Glutamatergic neuron (in vitro differentiated cells): ENCODE measurements around the gene KCTD11. TPM values are rescaled to one million over a fixed set of nuclear protein-coding genes. Genes with fewer than 3 reads are reported as not detected.
A peak's percentile ranks its signal among the peaks of the same experiment; 100 is the strongest.

Experiments used
- DNase-seq: peaks from one replicate; pipeline ENCODE4 v3.0.0; 2022
- H3K27ac Mint-ChIP-seq: one replicate; pipeline ENCODE4 v1.8.0; 2020; ENCODE audit warnings: mild to moderate bottlenecking, mixed read lengths, inconsistent platforms; ENCODE audit not compliant: unreplicated experiment
- H3K27me3 Mint-ChIP-seq: one replicate; pipeline ENCODE4 v1.8.0; 2020; ENCODE audit warnings: mild to moderate bottlenecking, moderate library complexity, mixed read lengths, inconsistent platforms; ENCODE audit not compliant: unreplicated experiment
- H3K36me3 Mint-ChIP-seq: one replicate; pipeline ENCODE4 v1.8.0; 2020; ENCODE audit warnings: mild to moderate bottlenecking, mixed read lengths, inconsistent platforms; ENCODE audit not compliant: unreplicated experiment
- H3K4me1 Mint-ChIP-seq: one replicate; pipeline ENCODE4 v1.8.0; 2020; ENCODE audit warnings: mild to moderate bottlenecking, low read depth, mixed read lengths, inconsistent platforms; ENCODE audit not compliant: unreplicated experiment
- H3K4me3 Mint-ChIP-seq: one replicate; pipeline ENCODE4 v1.8.0; 2020; ENCODE audit warnings: mild to moderate bottlenecking, mixed read lengths, inconsistent platforms; ENCODE audit not compliant: unreplicated experiment
- H3K9me3 Mint-ChIP-seq: one replicate; pipeline ENCODE4 v1.8.0; 2020; ENCODE audit warnings: mild to moderate bottlenecking, moderate library complexity, mixed read lengths, inconsistent platforms; ENCODE audit not compliant: unreplicated experiment
- CTCF ChIP-seq: fragments of 200-600 bp; sonication (generic); IDR thresholded peaks from one replicate; pipeline ENCODE4 v1.5.0; 2021; ENCODE audit not compliant: partially characterized antibody, unreplicated experiment
- total RNA-seq: library from RNA; stranded (reverse); fragmentation: NEBNext Ultra II Directional; extraction: Animal tissue kit (Norgen Biotek cat#: 25700); gene quantifications from one replicate; pipeline ENCODE4 v1.2.1, GENCODE V29; 2021; ENCODE audit not compliant: unreplicated experiment

KCTD11 gene
- total RNA-seq, 1 donor from 2014 or later, result 2.2 TPM

GRCh38 chr17:7327501-7327900, 24.5 kb upstream of the KCTD11 start:
- Mint-ChIP-seq H3K27me3 (peaks cover 2% of the 10 kb centered on the region), H3K4me3 (peak overlapping the region; percentile 34), H3K9me3 (peaks cover 5% of the 10 kb centered on the region), H3K36me3 (no peaks in the 10 kb centered on the region), H3K27ac (no peak overlapping the region), H3K4me1 (peaks cover 8% of the 10 kb centered on the region)
- TF ChIP-seq CTCF, result no peak
- no peak for DNase-seq

GRCh38 chr17:7328009-7328408, 24.0 kb upstream of the KCTD11 start:
- Mint-ChIP-seq H3K4me1 (peaks cover 8% of the 10 kb centered on the region), H3K27me3 (peaks cover 2% of the 10 kb centered on the region), H3K27ac (peak overlapping the region; percentile 1), H3K4me3 (peak overlapping the region; percentile 97), H3K36me3 (no peaks in the 10 kb centered on the region), H3K9me3 (peaks cover 5% of the 10 kb centered on the region)
- no peak for DNase-seq
- TF ChIP-seq CTCF, result no peak

- Mint-ChIP-seq H3K4me3 (peak within 1 kb of the TSS; percentile 97), H3K9me3 (peaks cover 5% of the 10 kb centered on the region), H3K4me1 (peaks cover 8% of the 10 kb centered on the region), H3K27me3 (peaks cover 2% of the 10 kb centered on the region), H3K27ac (peak within 1 kb of the TSS; percentile 90), H3K36me3 (no peaks in the 10 kb centered on the region)
- no peak for TF ChIP-seq CTCF
- no peak for DNase-seq
Observed at GRCh38 chr17:7328840-7329373, 23.1 kb upstream of the KCTD11 start, which contains the start of gene NEURL4. TSS of gene NEURL4 (minus strand) at chr17:7329335. CDS start at chr17:7329312, 23 bp downstream.

GRCh38 chr17:7329374-7329996, 22.5 kb upstream of the KCTD11 start:
- Mint-ChIP-seq H3K36me3 (no peaks in the 10 kb centered on the region), H3K27me3 (peaks cover 2% of the 10 kb centered on the region), H3K27ac (peak overlapping the region; percentile 89), H3K9me3 (peaks cover 5% of the 10 kb centered on the region), H3K4me1 (peaks cover 8% of the 10 kb centered on the region), H3K4me3 (peak overlapping the region; percentile 90)
- no peak for TF ChIP-seq CTCF
- DNase-seq, result peak; percentile 96

DNA sequence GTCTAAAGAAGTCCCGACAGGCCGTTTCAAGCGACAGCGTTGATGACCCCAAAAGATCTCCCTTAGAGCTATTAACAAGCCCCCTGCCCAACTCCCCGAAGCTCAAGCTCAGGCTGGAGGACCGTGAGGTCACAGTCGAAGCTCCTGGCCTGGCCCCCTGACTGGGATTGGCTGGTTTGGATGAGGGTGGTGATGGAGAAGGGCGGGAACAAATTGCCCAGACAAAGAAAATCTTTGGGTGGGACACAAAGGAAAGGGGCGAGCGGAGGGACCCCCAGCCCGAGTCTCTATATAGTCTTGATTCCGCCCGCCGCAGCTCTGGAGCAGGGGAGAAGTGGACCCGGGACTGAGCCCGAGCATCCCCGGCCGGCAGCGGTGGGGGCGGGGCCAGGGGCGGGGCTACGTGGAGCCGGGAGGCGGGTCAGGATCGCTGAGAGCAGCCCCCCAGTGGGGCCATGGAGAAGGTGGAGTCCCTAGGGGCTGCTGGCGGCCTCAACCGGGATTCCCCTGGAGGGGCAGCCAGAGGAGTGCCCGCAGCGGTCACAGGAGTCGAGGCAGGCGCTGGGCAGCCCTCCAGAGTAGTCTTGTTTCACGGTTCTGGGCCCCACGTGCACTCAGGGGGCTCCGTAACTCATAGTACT, 21.8 kb upstream of the KCTD11 start:
- H3K27ac Mint-ChIP-seq, result peak overlapping the region; percentile 89
- no peak for TF ChIP-seq CTCF
- H3K9me3 Mint-ChIP-seq, result peaks cover 5% of the 10 kb centered on the region
- peaks cover 2% of the 10 kb centered on the region for H3K27me3 Mint-ChIP-seq
- peaks cover 8% of the 10 kb centered on the region for H3K4me1 Mint-ChIP-seq
- peak overlapping the region; percentile 90 for H3K4me3 Mint-ChIP-seq
- H3K36me3 Mint-ChIP-seq, result no peaks in the 10 kb centered on the region
- peak; percentile 82 for DNase-seq
